ACC112 (cell line): ENCODE data around the gene PLCD4.
A peak's percentile ranks its signal among the peaks of the same experiment; 100 is the strongest.

Experiments
- H2AFZ ChIP-seq: fragments of 200-600 bp; sonication (generic); one replicate; pipeline ENCODE4 v1.6.0; 2017; ENCODE audit warnings: antibody characterized with exemption, low read length; ENCODE audit not compliant: unreplicated experiment
- H3K27ac ChIP-seq: fragments of 200-600 bp; sonication (generic); 2 replicates; pipeline ENCODE4 v1.5.1; 2014; ENCODE audit warnings: low read depth, mild to moderate bottlenecking, antibody characterized with exemption, low read length, moderate library complexity
- H3K27me3 ChIP-seq: fragments of 200-600 bp; sonication (generic); 2 replicates; pipeline ENCODE4 v1.6.1; 2014; ENCODE audit warnings: mild to moderate bottlenecking, antibody characterized with exemption, low read length, moderate library complexity, mixed read lengths; ENCODE audit not compliant: insufficient read depth
- H3K36me3 ChIP-seq: fragments of 200-600 bp; sonication (generic); 2 replicates; pipeline ENCODE4 v1.6.1; 2016; ENCODE audit warnings: mild to moderate bottlenecking, antibody characterized with exemption, low read length, moderate library complexity, mixed read lengths; ENCODE audit not compliant: insufficient read depth
- H3K4me1 ChIP-seq: fragments of 200-600 bp; sonication (generic); one replicate; pipeline ENCODE4 v1.6.1; 2016; ENCODE audit warnings: low read length, mixed read lengths; ENCODE audit not compliant: insufficient read depth, unreplicated experiment, control insufficient read depth
- H3K4me3 ChIP-seq: fragments of 200-600 bp; sonication (generic); 2 replicates; pipeline ENCODE4 v1.5.1; 2014; ENCODE audit warnings: mild to moderate bottlenecking, low read depth, low read length
- H3K79me2 ChIP-seq: fragments of 200-600 bp; sonication (generic); one replicate; pipeline ENCODE4 v1.6.0; 2016; ENCODE audit warnings: low read length; ENCODE audit not compliant: control insufficient read depth, unreplicated experiment, insufficient read depth

PLCD4 gene

DNA sequence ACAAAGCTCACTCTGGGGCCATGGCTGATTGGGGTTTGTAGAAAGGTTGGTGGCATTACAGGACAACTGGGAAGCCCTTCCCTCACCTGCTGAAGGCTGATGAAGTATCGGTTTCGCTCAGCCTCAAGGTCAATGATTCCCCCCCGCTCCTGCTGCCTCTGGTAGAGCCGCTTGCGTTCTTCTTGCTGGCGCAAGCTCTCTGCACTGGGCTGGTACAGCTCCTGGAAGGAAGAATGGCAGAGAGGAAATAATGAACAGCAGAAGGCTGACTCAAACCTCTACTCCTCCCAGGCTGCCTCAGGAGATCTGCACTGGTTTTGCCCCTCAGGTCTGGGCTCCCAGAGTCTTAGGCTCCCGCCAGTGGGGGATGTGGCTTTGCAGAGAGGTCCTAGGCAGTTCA lies 57.0 kb downstream of the PLCD4 start:
- Histone ChIP-seq H3K27ac (no peak overlapping the region), H3K27me3 (no peaks in the 10 kb centered on the region), H3K79me2 (peaks cover 19% of the 10 kb centered on the region), H2AFZ (no peak overlapping the region), H3K4me3 (no peak overlapping the region), H3K36me3 (peaks cover 22% of the 10 kb centered on the region; the same call in 1 of the 2 replicates), H3K4me1 (peaks cover 3% of the 10 kb centered on the region)

GRCh38 chr2:218671097-218671653 lies 63.5 kb downstream of the PLCD4 start:
- Histone ChIP-seq H3K27ac (peak overlapping the region; percentile 81), H3K36me3 (peaks cover 13% of the 10 kb centered on the region; the same call in 1 of the 2 replicates), H3K4me1 (peaks cover 14% of the 10 kb centered on the region), H2AFZ (peak overlapping the region; percentile 71), H3K79me2 (peaks cover 39% of the 10 kb centered on the region), H3K27me3 (no peaks in the 10 kb centered on the region), H3K4me3 (peak overlapping the region; percentile 93)

DNA sequence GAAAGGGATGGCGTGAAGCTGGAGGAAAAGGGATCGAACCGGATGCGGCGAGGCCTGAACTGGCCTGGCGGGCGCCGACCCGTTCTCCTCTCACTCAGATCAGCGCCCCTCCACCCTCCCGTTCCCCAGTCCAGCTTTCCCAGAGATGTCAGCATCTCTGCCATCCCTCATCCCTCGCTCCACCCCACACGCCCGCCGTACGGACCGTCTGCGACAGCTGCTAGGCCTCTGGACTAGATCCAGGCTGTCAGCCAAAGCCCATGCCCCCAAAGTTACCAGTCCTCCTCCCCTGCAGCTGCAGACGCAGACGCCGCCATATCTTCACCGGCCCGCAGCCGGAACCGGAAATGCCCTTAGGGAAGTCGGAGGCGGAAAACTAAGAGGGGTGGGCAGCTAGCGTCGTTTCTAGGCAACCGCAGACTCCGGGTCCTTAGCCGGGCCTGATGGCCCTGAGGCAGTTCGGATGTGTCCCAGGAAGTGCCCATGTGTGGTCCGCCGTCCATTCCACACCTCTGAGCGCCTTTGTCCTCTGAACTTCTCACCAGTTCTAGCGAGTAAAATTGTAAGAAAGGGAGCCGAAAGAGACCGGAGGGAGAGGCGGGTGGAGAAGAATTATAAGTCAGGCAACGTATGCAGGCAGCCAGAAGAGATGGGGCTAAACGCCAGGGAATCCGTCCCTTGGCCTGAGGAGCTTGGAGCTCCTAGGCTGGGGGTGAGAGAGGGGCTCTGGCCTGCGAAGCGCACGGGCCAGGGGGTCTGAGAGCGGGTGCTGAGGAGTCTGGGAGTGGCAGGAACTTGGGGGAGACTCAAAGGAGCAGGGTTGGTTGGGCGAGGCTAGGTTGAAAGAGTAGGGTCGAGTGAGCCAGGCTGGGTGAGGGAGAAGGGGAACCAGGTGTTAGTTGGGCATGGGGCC lies 64.2 kb downstream of the PLCD4 start, which contains the start of the genes RNF25 and STK36:
Gene RNF25 (minus strand): TSS at position 349 of the 913 bp plus-strand sequence. CDS start 32 bp downstream, at position 317.
Gene STK36 (plus strand): TSS at position 433 of the 913 bp plus-strand sequence. CDS start 744 bp downstream, outside the sequence.
- Histone ChIP-seq H3K4me1 (peaks cover 14% of the 10 kb centered on the region), H3K27me3 (no peaks in the 10 kb centered on the region), H2AFZ (peak within 1 kb of the TSS; percentile 83), H3K27ac (peak within 1 kb of the TSS; percentile 81), H3K79me2 (peaks cover 39% of the 10 kb centered on the region), H3K36me3 (peaks cover 13% of the 10 kb centered on the region; the same call in 1 of the 2 replicates), H3K4me3 (peak within 1 kb of the TSS; percentile 93)

DNA sequence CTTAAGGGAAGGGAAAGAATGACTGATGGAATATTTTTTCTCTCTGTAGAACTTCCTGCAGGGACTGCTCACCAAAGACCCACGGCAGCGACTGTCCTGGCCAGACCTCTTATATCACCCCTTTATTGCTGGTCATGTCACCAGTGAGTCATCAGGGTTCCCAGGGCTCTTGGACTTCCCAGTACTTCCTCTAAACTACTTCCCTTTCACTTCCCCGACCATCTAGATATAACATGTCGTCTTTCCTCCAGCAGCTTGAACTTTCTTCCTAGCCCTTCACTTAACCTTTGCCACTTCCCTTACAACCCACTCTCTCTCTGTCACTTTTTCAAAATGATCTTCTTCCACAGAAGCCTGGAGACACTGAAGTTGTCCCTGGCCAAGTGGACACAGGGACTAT lies 71.4 kb downstream of the PLCD4 start:
- no peak overlapping the region for H3K4me3 ChIP-seq
- H3K36me3 ChIP-seq, result no peaks in the 10 kb centered on the region; the same call in 1 of the 2 replicates

DNA sequence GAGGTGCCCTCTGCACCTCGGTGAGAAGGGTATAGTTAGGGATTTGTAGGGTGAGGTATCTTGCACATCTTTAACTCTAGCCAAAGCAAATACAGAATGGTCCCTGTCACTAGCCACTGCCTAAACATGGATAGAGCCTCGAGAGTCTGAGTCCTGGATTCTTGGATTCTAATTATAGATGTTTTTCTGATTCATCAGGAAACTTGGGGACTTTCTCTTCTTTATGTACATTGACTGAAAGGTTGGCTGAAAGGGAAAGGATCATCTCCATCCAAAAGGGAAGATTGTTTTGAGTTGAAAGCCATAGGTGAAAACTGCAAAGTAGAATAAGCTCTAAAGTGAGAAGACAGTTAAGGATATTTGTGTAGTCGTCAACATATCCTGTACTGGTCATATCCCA lies 72.4 kb downstream of the PLCD4 start:
- Histone ChIP-seq H2AFZ (no peak overlapping the region), H3K4me1 (peaks cover 10% of the 10 kb centered on the region), H3K36me3 (peaks cover 2% of the 10 kb centered on the region; the same call in 1 of the 2 replicates), H3K4me3 (no peak overlapping the region), H3K27me3 (no peaks in the 10 kb centered on the region), H3K79me2 (no peaks in the 10 kb centered on the region), H3K27ac (no peak overlapping the region)

More for the DNA sequence above, 71.4 kb downstream of the PLCD4 start:
- H3K27ac ChIP-seq, result no peak overlapping the region
- no peaks in the 10 kb centered on the region for H3K27me3 ChIP-seq
- H2AFZ ChIP-seq, result no peak overlapping the region
- H3K4me1 ChIP-seq, result peaks cover 10% of the 10 kb centered on the region
- no peaks in the 10 kb centered on the region for H3K79me2 ChIP-seq
